NCI-H524 treated with DMSO at 0.1 percent for 48 hours (cell line): Measurements from ENCODE around the gene ZNF365.

Experiments
- DNase-seq: peaks from one replicate; lab custom pipeline; 2025; lab: John Stamatoyannopoulos, UW

Gene ZNF365

DNA sequence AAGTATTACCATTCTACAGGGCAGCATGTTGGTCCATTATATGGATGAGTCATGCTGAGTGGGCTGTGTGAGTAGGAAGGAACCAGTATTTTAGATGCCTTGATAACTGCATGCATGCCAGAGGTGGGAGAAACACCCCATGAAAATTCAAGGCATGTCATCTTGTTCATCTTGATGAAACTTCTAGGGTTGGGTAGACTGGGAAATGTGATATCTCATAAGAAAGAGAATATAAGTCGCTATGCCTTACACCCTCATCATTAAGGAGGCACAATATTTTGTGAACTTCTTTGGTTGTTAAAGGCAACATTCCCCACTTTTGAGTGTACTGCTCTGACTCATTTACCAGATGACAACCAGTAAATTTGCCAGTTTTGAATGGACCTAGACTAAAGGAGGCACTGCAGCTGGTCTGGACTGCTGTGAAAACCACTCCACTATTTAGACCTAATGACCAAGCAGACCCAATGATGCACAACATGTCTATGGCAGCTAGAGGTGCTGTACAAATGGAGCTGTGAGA is 48.0 kb downstream of the ZNF365 start:
- no peak for DNase-seq

DNA sequence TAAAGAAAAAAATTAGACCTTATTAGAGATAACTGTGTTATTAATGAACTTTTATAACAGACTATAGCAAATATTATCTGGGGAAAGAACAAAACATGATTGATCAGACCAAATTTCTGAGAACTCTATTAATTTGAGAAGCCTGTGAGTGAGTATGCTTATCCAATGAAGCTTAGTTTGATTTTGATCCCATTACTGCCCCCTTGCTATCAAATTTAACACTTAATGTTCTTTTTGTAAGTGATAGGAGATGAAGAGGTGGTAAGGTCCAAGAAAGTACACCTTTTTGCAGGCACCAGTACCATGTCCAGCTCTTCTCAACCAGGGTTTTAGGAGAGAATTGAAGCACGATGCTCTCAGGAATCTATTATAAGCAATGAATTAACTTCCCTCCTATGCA is 49.9 kb downstream of the ZNF365 start:
- no peak for DNase-seq

DNA sequence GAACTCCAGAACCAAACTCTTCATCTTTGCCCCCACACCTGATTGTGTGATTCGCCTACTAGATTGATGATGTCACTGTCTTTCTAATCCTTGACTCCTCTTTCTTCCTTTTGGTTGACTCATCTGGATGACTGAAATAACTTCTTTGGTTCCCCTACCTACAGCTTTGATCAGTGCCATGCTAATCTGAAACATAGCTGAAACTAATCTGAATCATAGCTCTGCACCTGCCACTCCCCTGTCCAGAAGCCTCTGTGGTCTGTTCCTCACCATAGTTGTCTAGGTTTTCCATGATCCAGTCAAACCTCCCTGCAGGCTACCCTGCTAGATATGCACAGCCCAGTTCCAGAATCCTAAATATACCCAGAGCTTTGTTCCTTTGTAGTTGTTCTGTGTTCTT is 51.9 kb downstream of the ZNF365 start:
- DNase-seq: no peak

DNA sequence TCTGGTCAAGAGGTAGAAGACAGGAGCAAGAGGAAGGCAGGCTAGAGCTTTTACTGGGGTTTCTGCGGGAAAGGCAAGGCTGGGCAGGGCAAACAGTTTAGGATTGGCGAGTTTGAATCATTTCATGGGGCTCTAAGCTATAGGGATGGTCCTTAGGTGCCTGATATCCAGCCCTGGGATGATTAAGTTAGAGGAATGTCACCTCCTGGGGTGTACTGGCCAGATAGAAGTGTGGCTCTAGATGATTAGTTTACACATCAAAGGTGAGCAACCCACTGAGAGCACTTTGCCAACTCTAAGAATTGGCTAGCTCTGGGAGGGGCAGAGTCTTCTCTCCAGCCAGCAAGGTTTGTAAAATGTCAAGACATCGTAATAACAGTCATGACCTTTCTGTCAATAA is 52.4 kb downstream of the ZNF365 start:
- no peak for DNase-seq

DNA sequence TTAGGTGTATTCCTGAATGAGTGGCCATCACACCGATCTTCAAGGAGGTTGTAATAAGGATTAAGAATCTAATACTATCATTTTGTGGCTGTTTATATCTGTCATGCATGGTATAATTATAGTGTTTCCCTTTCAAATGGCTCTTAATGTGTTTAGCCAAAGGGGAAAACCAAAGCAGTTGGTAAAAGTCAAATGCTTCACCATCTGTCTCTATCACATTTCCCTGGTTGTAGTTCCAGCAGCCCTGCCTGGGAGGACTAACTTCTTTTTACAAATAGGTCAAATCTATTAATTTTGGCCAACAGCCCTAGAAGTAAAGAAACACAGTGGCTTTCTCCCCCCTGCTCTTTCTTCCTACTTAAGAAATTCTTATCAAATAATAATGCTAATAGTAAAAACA is 56.7 kb downstream of the ZNF365 start:
- no peak for DNase-seq

DNA sequence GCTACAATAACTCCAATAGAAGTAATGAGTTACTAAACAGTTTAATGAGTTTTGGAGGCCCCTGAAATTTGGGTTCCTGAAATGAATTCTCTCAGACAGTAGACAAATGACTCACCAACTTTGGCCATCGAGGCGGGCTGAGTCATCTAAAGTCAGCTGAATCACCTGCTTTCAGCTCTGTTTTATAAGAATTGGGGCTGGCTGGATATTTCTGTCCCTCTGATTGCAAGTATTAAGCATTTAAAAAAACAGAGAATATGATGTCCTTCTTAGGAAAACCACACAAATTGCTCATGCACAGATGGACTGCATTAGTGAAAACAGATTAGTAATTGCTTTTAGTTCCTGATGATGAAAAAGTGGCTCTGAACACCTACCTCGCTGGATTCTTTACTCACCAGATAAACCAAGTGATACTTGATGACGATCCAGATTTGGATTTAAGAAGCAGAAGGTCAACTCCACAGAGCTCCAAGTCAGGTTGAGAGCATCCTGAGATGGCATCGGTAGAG is 59.1 kb downstream of the ZNF365 start:
- no peak for DNase-seq

DNA sequence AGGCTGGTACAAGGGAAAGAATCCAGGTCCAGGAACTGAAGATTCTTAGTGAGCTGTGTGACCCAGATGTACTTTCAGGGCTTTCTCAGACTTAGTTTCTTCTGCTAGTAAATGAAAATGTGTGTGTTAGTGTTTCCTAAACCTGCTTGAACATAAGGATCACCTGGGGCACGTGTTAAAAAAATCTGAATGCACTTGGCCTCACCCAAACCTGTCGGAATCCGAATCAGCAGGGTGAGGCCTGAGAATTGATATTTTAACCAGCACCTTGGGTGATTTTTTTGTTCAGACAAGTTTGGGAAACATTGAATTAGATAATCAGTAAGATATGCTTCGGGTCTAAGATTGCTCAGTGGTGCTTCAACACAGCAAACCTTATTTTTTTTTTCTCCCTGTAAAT is 59.7 kb downstream of the ZNF365 start:
- DNase-seq: no peak

DNA sequence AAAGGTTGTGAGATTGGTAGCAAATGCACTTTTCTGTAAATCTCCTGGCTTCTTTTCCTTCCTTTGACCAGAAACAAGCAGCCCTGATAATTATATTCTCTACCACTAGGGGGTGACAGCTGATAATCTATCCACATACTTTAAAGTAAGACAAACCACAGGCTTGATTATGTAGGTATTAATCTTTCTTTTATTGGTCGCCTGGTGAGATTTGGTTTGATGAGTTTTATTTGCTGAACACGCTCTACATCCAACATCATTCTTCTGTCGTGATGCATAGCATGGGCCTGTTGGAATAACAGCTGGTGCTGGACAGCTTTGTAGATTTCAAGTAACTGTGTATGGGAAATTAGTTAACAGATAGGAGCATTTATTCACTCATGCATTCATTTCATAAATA is 63.5 kb downstream of the ZNF365 start:
- no peak for DNase-seq

DNA sequence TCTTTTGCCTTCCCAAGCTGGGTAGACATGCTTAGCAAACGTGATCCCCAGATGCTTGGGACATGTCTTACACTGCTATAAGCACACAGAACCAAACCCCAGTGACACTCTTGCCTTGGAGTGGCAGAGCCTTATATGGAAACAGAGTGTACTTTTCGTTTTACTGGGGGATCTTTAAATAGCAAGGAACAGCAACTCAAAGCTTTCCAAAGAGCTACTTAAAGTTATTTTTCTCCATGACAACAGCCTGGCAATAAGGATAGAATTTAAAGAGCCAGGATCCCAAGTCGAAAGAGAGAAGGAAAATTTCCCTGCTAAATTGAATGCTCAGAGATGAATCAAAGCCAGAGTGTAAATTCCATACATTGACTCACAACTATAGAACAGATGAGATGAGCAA is 67.8 kb downstream of the ZNF365 start:
- DNase-seq: no peak

DNA sequence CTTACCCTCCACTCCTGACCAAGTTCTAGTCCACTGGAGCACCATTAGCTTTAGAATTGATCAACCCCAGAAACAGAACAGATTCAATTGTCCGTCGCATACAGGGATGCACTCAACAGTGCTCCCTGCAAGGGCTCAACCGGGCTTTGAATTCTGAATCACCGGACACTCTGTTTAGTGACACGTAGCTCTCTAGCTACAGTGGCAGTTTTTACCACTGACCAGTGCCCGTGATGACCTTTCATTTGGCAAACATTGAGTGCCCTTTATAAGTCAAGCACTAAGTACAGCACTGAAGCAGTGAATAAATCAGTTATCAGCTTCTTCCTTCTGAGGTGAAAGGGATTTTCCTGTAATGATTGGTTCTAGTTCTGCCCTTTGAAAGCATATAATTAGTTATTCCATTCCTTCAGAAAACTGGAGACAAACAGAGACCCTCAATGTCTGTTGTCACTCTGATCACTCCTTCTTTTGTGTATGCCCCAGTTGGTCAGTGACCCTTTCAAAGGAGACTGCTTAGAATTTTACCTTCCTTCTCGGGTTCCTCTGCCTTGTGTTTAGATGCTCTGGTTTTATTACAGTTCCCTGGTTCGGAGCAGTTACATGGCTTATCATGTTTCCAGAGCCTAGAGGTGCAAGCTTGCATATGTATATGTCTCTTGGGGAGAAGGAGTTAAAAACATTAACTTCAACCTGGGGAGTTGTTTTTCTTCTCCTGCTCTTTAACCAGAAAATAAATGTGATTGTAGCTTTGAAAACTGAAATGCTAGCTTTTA is 68.9 kb downstream of the ZNF365 start:
- no peak for DNase-seq

DNA sequence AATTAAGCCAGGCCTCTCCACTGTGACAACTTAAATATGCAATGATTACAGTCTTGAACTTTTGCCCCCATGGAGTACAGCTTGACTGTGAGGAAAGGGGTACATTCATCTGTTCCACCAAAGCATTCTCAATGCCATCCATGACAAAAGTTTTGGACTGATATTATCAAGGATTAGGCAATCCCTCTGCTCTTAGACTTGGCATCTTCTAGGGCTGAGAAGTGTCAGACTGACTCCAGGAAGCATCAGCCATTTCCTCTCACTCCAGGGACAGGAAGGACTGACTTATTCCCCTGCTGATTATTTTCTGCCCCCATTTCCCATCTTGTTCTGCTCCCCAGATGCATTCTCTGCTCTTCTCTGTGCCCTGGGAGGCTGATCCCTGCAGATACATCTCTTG is 69.7 kb downstream of the ZNF365 start:
- DNase-seq: no peak

DNA sequence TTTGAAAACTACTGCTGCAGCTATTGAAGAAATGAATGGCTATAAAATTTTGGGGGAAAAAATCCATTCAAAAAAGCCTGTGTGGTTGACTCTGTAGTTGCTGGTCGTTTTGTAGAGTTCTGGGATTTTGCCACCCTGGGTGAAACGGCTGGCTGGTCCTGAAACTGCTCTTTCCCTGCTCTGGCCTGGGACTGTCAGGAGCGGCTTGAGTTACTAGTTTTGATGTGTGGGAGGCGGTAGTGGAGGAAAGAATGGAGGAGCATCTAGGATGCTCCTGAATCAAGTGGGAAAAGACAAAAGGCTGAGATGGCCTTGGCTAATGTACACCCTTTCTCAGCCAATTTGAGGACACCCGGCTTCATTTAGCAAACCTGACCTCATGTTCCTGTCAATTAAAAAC is 72.5 kb downstream of the ZNF365 start:
- no peak for DNase-seq

DNA sequence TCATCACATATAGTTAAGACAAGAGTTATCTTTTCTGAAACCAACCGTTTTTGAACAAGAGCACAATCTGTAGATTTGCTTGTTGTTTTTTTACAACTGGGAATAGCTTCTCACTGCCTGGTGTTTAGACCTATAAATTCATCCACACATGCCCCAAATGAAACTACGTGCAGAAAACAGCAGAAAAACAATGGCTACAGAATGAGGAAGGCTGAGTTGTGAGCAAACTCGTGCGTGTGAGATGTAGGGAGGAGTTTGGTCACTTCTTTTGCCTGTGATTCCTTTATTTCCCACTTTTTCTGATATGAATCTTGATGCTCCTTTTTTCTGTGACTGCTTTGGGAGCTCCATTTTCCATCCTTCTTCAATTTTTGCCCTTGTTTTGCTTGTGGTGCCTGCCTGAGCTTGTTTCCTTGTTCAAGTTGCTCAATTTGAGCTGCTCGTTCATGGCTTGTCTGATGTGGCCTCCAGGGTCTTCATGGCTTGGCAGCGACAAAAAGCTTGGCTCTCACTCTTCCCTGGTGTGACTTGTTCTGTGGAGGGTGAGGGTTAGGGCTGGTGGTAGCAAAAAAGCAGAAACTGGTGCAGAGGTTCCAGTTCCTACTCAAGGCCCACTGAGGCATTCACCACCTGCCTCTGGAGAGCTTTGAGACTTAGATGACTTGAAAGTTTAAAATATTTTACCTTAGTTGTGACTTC is 76.9 kb downstream of the ZNF365 start:
- no peak for DNase-seq

DNA sequence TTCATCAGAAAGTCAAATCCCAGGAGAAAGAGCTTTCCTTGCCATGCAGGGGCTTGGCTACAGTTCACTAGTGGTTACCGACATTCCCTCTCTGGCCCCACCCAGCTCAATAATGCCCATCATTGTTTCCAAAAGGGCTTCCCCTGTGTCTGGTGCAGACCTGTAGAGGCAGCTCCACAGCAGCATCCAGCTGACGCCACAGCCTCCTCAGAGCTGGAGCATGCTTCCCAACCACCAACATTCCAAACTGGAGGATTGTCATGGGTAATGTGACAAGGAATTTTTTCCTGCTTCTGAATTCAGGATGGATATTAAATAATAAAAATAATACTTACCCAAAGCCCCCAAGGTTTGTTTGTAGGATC is 77.4 kb downstream of the ZNF365 start:
- no peak for DNase-seq
